Esophagus squamous epithelium (tissue), 4 donors: Measurements from ENCODE around the gene BMPR1B.

Experiments
- POLR2A ChIP-seq, 4 donors: fragments of 450-650 bp; IDR thresholded peaks; one replicate each; pipeline ENCODE4 v1.6.1; 2017; ENCODE audit warnings: antibody characterized with exemption in 4 of 4, mild to moderate bottlenecking in 4 of 4, moderate library complexity in 3 of 4
- TF ChIP-seq, protein P1 (sequence below), 6 experiments: fragments of 450-650 bp in 4 of 6; fragments of 200-600 bp in 2 of 6; sonication (generic) in 2 of 6; IDR thresholded peaks; one replicate each; pipeline ENCODE4 v1.5.1; 2016 to 2019; ENCODE audit warnings: antibody characterized with exemption in 6 of 6, mild to moderate bottlenecking in 4 of 6, moderate library complexity in 4 of 6

DNA sequence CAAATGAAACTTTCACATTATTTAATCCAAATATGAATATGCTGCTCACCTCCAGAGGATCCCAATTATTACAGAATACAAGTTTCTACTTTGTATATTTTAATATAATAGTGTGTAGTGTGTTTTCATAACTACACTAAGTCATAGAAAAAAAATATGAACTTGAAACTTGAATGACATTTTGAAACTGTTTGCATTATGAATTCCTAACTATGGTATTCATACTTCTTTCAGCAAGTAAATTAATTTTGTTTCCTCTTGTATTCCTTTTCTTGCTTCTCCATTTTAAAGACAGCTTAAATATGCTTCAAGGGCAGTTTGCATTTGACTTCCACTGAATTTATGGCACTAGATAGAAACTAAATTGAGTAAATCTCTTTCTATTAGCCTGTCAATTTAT lies 177.1 kb downstream of the BMPR1B start:
- TF ChIP-seq POLR2A (IDR thresholded peaks at IDR 0.05) = no peak
- TF ChIP-seq, protein P1, sequence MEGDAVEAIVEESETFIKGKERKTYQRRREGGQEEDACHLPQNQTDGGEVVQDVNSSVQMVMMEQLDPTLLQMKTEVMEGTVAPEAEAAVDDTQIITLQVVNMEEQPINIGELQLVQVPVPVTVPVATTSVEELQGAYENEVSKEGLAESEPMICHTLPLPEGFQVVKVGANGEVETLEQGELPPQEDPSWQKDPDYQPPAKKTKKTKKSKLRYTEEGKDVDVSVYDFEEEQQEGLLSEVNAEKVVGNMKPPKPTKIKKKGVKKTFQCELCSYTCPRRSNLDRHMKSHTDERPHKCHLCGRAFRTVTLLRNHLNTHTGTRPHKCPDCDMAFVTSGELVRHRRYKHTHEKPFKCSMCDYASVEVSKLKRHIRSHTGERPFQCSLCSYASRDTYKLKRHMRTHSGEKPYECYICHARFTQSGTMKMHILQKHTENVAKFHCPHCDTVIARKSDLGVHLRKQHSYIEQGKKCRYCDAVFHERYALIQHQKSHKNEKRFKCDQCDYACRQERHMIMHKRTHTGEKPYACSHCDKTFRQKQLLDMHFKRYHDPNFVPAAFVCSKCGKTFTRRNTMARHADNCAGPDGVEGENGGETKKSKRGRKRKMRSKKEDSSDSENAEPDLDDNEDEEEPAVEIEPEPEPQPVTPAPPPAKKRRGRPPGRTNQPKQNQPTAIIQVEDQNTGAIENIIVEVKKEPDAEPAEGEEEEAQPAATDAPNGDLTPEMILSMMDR (IDR thresholded peaks at IDR 0.05) = no peak
